ENCODE results near the gene RNU6-1.

Gene RNU6-1

DNA sequence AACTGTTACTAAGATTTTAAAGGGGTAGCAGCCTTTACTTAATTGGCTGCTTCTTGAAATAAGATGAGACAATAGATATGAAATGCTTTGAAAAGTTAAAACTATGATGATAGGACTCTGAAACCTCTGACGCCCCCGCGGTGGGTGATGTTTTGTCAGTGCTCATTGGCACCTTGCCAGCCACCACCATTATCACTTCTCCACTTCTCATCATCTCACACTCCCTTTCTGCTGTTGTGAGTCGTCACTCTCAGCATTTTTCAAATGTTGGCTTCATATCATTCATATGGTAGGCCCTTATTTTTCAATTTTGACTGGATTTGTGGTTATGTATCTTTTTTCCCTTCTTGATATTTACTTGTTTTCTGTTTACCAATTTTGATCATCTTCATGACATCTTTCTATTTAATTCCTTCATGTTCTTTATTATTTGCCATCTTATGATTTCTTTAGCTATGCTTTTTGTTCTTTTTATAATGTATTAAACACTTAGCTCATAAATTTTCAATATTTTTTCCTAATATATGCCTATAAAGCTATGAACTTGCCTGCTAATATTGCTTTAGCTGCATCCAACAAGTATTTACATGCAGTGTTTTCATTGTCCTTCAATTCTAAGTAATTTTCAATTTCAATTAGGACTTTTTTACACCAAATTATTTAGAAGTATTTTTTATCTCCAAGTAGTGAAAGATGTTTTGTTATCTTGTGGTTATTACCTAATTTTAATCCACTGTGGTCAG lies 44.8 kb downstream of the RNU6-1 start:
- DNase-seq, result no peak

DNA sequence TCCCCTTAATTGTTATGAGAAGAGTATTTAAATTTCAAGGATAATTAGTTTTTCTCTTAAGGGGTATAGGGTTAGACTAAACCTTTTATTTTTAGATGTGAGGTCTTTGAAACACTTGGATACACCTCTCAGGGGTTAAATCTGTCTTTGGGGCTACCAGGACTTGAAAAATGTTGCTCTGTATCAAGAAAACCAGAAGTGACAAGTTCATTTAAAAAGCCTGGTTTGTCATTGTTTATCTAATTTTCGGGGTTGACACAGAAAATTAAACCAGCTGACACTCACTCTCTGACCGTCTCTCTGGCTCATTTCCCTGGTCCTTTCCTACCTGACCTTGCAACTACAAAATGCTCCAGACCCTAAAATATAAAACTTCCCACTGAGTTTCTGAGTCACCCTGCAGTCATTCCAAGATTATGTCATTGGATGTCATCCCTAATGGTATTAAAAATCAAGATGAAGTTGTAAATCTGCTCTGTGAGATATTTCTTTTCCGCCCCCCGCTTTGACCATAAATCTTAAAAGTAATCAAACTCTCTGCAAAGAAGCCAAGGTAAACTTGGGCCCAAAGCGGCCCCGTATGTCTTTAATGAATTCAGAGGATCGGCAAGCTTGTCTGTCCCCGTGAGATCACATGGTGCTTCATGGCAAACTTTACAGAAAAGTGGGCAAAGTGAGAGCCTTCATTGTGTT lies 47.4 kb downstream of the RNU6-1 start:
- DNase-seq, result peak; percentile 41

DNA sequence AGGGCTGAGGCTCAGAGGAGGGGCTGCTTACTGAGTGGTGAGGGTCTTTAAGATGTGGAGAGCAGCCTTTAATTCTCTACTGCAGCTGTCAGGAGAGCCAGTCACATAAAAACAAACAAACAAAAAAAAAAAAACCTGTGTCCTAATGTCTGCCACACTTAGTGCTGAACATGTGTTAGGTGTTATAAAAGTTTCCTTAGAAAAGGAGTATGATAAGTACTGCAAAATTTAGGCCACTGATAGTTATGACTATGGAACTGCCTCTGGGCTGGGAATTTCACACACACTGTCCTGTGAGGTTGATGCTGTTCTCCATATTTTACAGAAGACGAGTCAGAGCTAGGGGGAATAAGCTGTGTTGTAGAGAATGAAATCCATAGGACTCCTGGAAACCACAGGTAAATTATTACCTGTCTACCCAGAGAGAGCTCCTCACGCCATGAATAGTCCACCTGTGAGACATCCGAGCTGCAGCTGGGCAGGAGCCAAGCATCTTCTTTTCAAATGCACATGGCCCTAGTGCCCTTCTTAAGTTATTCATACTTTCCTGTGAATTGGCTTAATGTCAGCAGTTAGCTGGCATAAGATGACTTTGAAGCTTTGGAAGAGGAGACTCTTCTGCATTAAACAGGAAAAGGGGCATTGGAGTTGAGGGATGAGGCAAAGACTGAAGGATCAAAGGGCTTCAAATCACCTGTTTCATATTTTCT lies 49.1 kb downstream of the RNU6-1 start:
- DNase-seq, result no peak

Measured in NCI-H446 treated with DMSO at 0.1 percent for 48 hours (cell line).